H1 (cell line): ENCODE results near the gene SLC22A24. TPM values are rescaled to one million over a fixed set of nuclear protein-coding genes. Genes with fewer than 3 reads are reported as not detected.

Experiments
- PHF8 ChIP-seq: fragments of 200-600 bp; sonication (generic); conservative IDR thresholded peaks from 2 replicates; pipeline ENCODE4 v1.7.1; 2012; ENCODE audit warnings: low read depth, mild to moderate bottlenecking, inconsistent platforms, low read length, moderate library complexity
- polyA plus RNA-seq, 7 experiments: library from polyadenylated mRNA; depleted of rRNA in 3 of 7; stranded (reverse) in 5 of 7; unstranded in 2 of 7; fragments of >200 nt in 5 of 7; fragments of 200-250 nt in 2 of 7; gene quantifications; 1 replicate in 5 of 7; 2 replicates in 1 of 7; 4 replicates in 1 of 7; pipeline versions ENCODE4 v1.2.1 to v1.2.3, GENCODE V29; 2011 to 2013; ENCODE audit warnings: missing spikeins in 2 of 7, mixed read lengths in 2 of 7
- total RNA-seq: library from RNA; stranded (reverse); fragmentation: NEBNext Ultra II Directional; extraction: Animal tissue kit (Norgen Biotek cat#: 25700); gene quantifications from 2 replicates; pipeline ENCODE4 v1.2.1, GENCODE V29; 2021

SLC22A24 gene
- total and polyA plus RNA-seq, 2 of the 8 experiments (the other 6 are each of a cell fraction or from before 2014, with no cell fraction given): not detected

GRCh38 chr11:63132985-63133775 is 10.8 kb downstream of the SLC22A24 start (continued):
- no peak for TF ChIP-seq PHF8
- TF ChIP-seq, all 59 proteins: peak for 0
